HepG2 (cell line): ENCODE data around the gene ADAM15. TPM values are rescaled to one million over a fixed set of nuclear protein-coding genes. Genes with fewer than 3 reads are reported as not detected.

Experiments used
- ATAC-seq: fragments of 200-7000 bp; cut with Tn5 transposase; 3 replicates; pipeline ENCODE4 v1.9.1; 2020; ENCODE audit warnings: mild to moderate bottlenecking, moderate library complexity
- BruUV-seq: library from RNA; stranded (reverse); fragments of 400-500 nt; replicated peaks from 2 replicates; lab custom pipeline; 2021; lab: Mats Ljungman, UMichigan
- CTCF ChIA-PET: fragments of 300-600 bp; formaldehyde crosslinking; extraction: SDS; loops from one replicate; lab custom pipeline; 2021; ENCODE audit warnings: low total read pairs, inconsistent platforms, low intra/inter-chr PET ratio; lab: Yijun Ruan, JAX
- POLR2A ChIA-PET: fragments of 350-600 bp; sonication (Branson Sonifier 250); formaldehyde crosslinking; loops from one replicate; lab custom pipeline; 2020; ENCODE audit warnings: antibody characterized with exemption, inconsistent platforms; lab: Yijun Ruan, JAX
- DNase-seq: peaks from one replicate; pipeline ENCODE4 v3.0.0-alpha.2; 2015; ENCODE audit warnings: low spot score
- FAIRE-seq: peaks from 3 replicates; lab custom pipeline; 2011; peaks lifted over from hg19 to GRCh38; lab: Jason Lieb, UNC
- H2AFZ ChIP-seq: one replicate; pipeline ENCODE4 v1.6.1; 2011; ENCODE audit warnings: low read length, inconsistent platforms
- H3K27ac ChIP-seq: fragments of 300-600 bp; 3 replicates; pipeline ENCODE4 v1.8.0; 2011; ENCODE audit warnings: mixed run types, mild to moderate bottlenecking, mixed read lengths, low read length, inconsistent platforms; ENCODE audit not compliant: insufficient read depth; ENCODE audit errors: extremely low read length
- H3K27me3 ChIP-seq, 2 experiments: fragments of 200-600 bp in 1 of 2; 2 replicates in 1 of 2; 3 replicates in 1 of 2; pipeline versions ENCODE4 v1.6.0 to v1.8.0; 2011; ENCODE audit warnings: low read length in 2 of 2, mild to moderate bottlenecking in 2 of 2, moderate library complexity in 2 of 2, inconsistent platforms in 1 of 2; ENCODE audit not compliant: insufficient read depth in 2 of 2, control insufficient read depth in 1 of 2
- H3K36me3 ChIP-seq, 2 experiments: fragments of 200-600 bp in 1 of 2; replicated peaks in 1 of 2; 2 replicates in 1 of 2; 3 replicates in 1 of 2; pipeline versions ENCODE4 v1.5.1 to v1.8.0; 2011; ENCODE audit warnings: low read length in 2 of 2, inconsistent platforms in 1 of 2; ENCODE audit not compliant: insufficient read depth in 2 of 2, control insufficient read depth in 1 of 2
- H3K4me1 ChIP-seq: 2 replicates; pipeline ENCODE4 v1.5.1; 2012; ENCODE audit warnings: low read length, inconsistent platforms; ENCODE audit not compliant: insufficient read depth
- H3K4me2 ChIP-seq: 2 replicates; pipeline ENCODE4 v1.6.0; 2011; ENCODE audit warnings: low read depth, low read length, inconsistent platforms
- H3K4me3 ChIP-seq, 3 experiments: fragments of 200-600 bp in 1 of 3; sonication (generic), shearing (Covaris generic) in 1 of 3; replicated peaks in 1 of 3; 2 replicates each; pipeline ENCODE4 v1.5.1; 2011 to 2016; ENCODE audit warnings: low read length in 3 of 3, inconsistent platforms in 2 of 3, low read depth in 2 of 3, mild to moderate bottlenecking in 2 of 3, control low read depth in 1 of 3, mixed read lengths in 1 of 3; ENCODE audit not compliant: insufficient read depth in 1 of 3
- H3K79me2 ChIP-seq: one replicate; pipeline ENCODE4 v1.6.1; 2011; ENCODE audit warnings: low read length, inconsistent platforms; ENCODE audit not compliant: insufficient read depth
- H3K9ac ChIP-seq: 2 replicates; pipeline ENCODE4 v1.6.0; 2011; ENCODE audit warnings: mild to moderate bottlenecking, low read depth, low read length, inconsistent platforms; ENCODE audit not compliant: insufficient read depth
- H3K9me3 ChIP-seq: 2 replicates; pipeline ENCODE4 v1.5.1; 2012; ENCODE audit warnings: mild to moderate bottlenecking, low read length
- H4K20me1 ChIP-seq: 2 replicates; pipeline ENCODE4 v1.6.0; 2011; ENCODE audit warnings: inconsistent platforms, mild to moderate bottlenecking, low read length, moderate library complexity; ENCODE audit not compliant: insufficient read depth
- FOXA1 ChIP-seq, 2 experiments: fragments of 450-650 bp in 1 of 2; sonication (generic) in 1 of 2; formaldehyde crosslinking in 1 of 2; IDR thresholded peaks; 2 replicates each; pipeline versions ENCODE4 v1.4.0 to v1.6.1; 2016 to 2020; ENCODE audit warnings: missing genetic modification reagents in 1 of 2
- KDM4B ChIP-seq: sonication (generic); formaldehyde crosslinking; IDR thresholded peaks from 2 replicates; pipeline ENCODE4 v1.4.0; 2020; ENCODE audit warnings: missing genetic modification reagents
- NCOA2 ChIP-seq: sonication (generic); formaldehyde crosslinking; IDR thresholded peaks from 2 replicates; pipeline ENCODE4 v1.8.0; 2022; ENCODE audit warnings: inconsistent platforms
- RELA ChIP-seq: sonication (generic); formaldehyde crosslinking; IDR thresholded peaks from 2 replicates; pipeline ENCODE4 v1.4.0; 2020; ENCODE audit warnings: missing genetic modification reagents
- ZBTB20 ChIP-seq: sonication (generic); formaldehyde crosslinking; IDR thresholded peaks from 2 replicates; pipeline ENCODE4 v1.8.1; 2023; ENCODE audit warnings: missing genetic modification reagents, low read depth, mild to moderate bottlenecking, borderline replicate concordance
- ZNF543 ChIP-seq: sonication (generic); formaldehyde crosslinking; IDR thresholded peaks from 2 replicates; pipeline ENCODE4 v1.4.0; 2020; ENCODE audit warnings: mild to moderate bottlenecking, missing genetic modification reagents
- ZNF564 ChIP-seq: sonication (generic); formaldehyde crosslinking; IDR thresholded peaks from 2 replicates; pipeline ENCODE4 v1.8.1; 2023; ENCODE audit warnings: mild to moderate bottlenecking, missing genetic modification reagents
- ZNF660 ChIP-seq: sonication (generic); formaldehyde crosslinking; IDR thresholded peaks from 2 replicates; pipeline ENCODE4 v1.5.1; 2020; ENCODE audit warnings: mild to moderate bottlenecking, low read depth, missing genetic modification reagents, borderline replicate concordance
- ZNF883 ChIP-seq: sonication (generic); formaldehyde crosslinking; IDR thresholded peaks from 2 replicates; pipeline ENCODE4 v1.5.1; 2020; ENCODE audit warnings: mild to moderate bottlenecking, missing genetic modification reagents; ENCODE audit errors: not compliant biosample characterization
- WGBS: methylation state at CpG from one replicate; pipeline ENCODE4 v1.1.6; 2017; ENCODE audit warnings: low lambda C conversion rate; 5-methylcytosine and 5-hydroxymethylcytosine counted together
- in situ Hi-C: cut with HindIII; loops from 2 replicates; pipeline ENCODE4 v1.10.0; 2017; ENCODE audit warnings: low pct_unique_long_range_greater_than_20kb; ENCODE audit not compliant: extremely low pct_ligation_motif_present
- intact Hi-C: fragments of 100-400 bp; cut with micrococcal nuclease; formaldehyde crosslinking; loops from one replicate; pipeline ENCODE4 v1.10.0; 2022; ENCODE audit not compliant: unreplicated experiment
- polyA plus RNA-seq, 8 experiments: library from polyadenylated mRNA; depleted of rRNA in 3 of 8; stranded (reverse) in 7 of 8; unstranded in 1 of 8; fragments of >200 nt; fragmentation: Illumina TruSeq in 4 of 8; extraction: Trizol in 4 of 8; gene quantifications; 2 replicates each; pipeline versions ENCODE4 v1.2.1 to v1.2.3, GENCODE V29; 2011 to 2016; ENCODE audit warnings: low read depth in 4 of 8, missing spikeins in 1 of 8, mixed read lengths in 1 of 8; ENCODE audit not compliant: insufficient read depth in 1 of 8
- total RNA-seq, 5 experiments: library from RNA; depleted of rRNA; stranded (reverse); fragments of >200 nt; fragmentation: Illumina TruSeq; extraction: Trizol; gene quantifications; 2 replicates each; pipeline ENCODE4 v1.2.3, GENCODE V29; 2016; ENCODE audit warnings: low read depth in 1 of 5
- TF ChIP-seq, protein P1 (sequence below): sonication (generic); formaldehyde crosslinking; conservative IDR thresholded peaks from 2 replicates; pipeline ENCODE4 v1.4.0; 2020; ENCODE audit warnings: mild to moderate bottlenecking, missing genetic modification reagents, moderate library complexity
- TF ChIP-seq, protein P2 (sequence below): sonication (generic); formaldehyde crosslinking; IDR thresholded peaks from 2 replicates; pipeline ENCODE4 v1.8.0; 2022; ENCODE audit warnings: mild to moderate bottlenecking, missing genetic modification reagents, borderline replicate concordance
- TF ChIP-seq, protein P3 (sequence below): sonication (generic); formaldehyde crosslinking; IDR thresholded peaks from 2 replicates; pipeline ENCODE4 v1.4.0; 2020; ENCODE audit warnings: missing genetic modification reagents

ADAM15 gene
- total and polyA plus RNA-seq, 2 of the 13 experiments (the other 11 are each of a cell fraction or from before 2014, with no cell fraction given): 17.9 to 25.6 TPM

DNA sequence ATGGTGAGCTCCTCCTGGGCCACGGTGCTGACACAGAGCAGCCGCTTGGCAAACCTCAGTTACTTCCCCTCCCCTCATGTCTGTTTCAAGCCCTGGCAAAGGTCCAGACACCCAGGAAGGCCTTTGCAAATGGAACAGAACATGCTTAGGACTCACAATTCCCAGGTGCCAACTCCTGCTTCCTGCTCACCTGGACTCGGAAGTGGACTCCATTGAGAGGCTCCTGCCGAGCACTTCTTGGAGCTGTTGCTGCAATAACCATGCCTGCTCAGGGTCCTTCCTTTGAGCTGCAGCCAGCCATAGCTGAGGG lies 28.2 kb upstream of the ADAM15 start:
- intact Hi-C loops: no loop called here
- in situ Hi-C loops: no loop called here
- no TSS peak for BruUV-seq
- Histone ChIP-seq H3K36me3 (no peaks in the 10 kb centered on the region), H3K27me3 (no peaks in the 10 kb centered on the region), H3K27ac (no peak overlapping the region), H2AFZ (no peak overlapping the region), H4K20me1 (no peaks in the 10 kb centered on the region), H3K9ac (no peak overlapping the region; the same call in 1 of the 2 replicates), H3K79me2 (no peaks in the 10 kb centered on the region), H3K4me1 (peaks cover 64% of the 10 kb centered on the region), H3K9me3 (no peaks in the 10 kb centered on the region), H3K4me3 (peak overlapping the region in 1 of 3 experiments; percentile 30; a peak in 1 of 6 replicates), H3K4me2 (peak overlapping the region; percentile 65)
- ChIA-PET POLR2A (interaction anchor here (1.0 to 2.5 kb wide), 6 partner anchors 16 to 52 kb away, joined by 3 to 11 read pairs (median 4); partner anchors contain the start of gene SHC1), CTCF (no interaction called here)
- no peak for DNase-seq
- ATAC-seq: peak; percentile 58
- 0% methylated on average over 4 of the region's 4 CpGs for WGBS
- FAIRE-seq: peak; percentile 71
- TF ChIP-seq ZNF883 (CRISPR knock-in tag): no peak
- TF ChIP-seq, protein P1, sequence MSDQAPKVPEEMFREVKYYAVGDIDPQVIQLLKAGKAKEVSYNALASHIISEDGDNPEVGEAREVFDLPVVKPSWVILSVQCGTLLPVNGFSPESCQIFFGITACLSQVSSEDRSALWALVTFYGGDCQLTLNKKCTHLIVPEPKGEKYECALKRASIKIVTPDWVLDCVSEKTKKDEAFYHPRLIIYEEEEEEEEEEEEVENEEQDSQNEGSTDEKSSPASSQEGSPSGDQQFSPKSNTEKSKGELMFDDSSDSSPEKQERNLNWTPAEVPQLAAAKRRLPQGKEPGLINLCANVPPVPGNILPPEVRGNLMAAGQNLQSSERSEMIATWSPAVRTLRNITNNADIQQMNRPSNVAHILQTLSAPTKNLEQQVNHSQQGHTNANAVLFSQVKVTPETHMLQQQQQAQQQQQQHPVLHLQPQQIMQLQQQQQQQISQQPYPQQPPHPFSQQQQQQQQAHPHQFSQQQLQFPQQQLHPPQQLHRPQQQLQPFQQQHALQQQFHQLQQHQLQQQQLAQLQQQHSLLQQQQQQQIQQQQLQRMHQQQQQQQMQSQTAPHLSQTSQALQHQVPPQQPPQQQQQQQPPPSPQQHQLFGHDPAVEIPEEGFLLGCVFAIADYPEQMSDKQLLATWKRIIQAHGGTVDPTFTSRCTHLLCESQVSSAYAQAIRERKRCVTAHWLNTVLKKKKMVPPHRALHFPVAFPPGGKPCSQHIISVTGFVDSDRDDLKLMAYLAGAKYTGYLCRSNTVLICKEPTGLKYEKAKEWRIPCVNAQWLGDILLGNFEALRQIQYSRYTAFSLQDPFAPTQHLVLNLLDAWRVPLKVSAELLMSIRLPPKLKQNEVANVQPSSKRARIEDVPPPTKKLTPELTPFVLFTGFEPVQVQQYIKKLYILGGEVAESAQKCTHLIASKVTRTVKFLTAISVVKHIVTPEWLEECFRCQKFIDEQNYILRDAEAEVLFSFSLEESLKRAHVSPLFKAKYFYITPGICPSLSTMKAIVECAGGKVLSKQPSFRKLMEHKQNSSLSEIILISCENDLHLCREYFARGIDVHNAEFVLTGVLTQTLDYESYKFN (CRISPR knock-in tag): 0 out of 2 replicates have a peak, but pooled peaks have one; percentile 27
- TF ChIP-seq, protein P2, sequence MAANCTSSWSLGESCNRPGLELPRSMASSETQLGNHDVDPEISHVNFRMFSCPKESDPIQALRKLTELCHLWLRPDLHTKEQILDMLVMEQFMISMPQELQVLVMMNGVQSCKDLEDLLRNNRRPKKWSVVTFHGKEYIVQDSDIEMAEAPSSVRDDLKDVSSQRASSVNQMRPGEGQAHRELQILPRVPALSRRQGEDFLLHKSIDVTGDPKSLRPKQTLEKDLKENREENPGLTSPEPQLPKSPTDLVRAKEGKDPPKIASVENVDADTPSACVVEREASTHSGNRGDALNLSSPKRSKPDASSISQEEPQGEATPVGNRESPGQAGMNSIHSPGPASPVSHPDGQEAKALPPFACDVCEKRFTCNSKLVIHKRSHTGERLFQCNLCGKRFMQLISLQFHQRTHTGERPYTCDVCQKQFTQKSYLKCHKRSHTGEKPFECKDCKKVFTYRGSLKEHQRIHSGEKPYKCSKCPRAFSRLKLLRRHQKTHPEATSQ (CRISPR knock-in tag): no peak
- no peak for TF ChIP-seq ZNF660 (CRISPR knock-in tag)
- TF ChIP-seq RELA (CRISPR knock-in tag): no peak
- no peak for TF ChIP-seq NCOA2 (CRISPR knock-in tag)
- no peak for TF ChIP-seq ZNF564
- TF ChIP-seq ZNF543: no peak
- TF ChIP-seq ZBTB20 (CRISPR knock-in tag): no peak
- TF ChIP-seq FOXA1 (IDR thresholded peaks at IDR 0.05): no peak
- no peak for TF ChIP-seq FOXA1 (CRISPR knock-in tag; IDR thresholded peaks at IDR 0.05)
- TF ChIP-seq, protein P3, sequence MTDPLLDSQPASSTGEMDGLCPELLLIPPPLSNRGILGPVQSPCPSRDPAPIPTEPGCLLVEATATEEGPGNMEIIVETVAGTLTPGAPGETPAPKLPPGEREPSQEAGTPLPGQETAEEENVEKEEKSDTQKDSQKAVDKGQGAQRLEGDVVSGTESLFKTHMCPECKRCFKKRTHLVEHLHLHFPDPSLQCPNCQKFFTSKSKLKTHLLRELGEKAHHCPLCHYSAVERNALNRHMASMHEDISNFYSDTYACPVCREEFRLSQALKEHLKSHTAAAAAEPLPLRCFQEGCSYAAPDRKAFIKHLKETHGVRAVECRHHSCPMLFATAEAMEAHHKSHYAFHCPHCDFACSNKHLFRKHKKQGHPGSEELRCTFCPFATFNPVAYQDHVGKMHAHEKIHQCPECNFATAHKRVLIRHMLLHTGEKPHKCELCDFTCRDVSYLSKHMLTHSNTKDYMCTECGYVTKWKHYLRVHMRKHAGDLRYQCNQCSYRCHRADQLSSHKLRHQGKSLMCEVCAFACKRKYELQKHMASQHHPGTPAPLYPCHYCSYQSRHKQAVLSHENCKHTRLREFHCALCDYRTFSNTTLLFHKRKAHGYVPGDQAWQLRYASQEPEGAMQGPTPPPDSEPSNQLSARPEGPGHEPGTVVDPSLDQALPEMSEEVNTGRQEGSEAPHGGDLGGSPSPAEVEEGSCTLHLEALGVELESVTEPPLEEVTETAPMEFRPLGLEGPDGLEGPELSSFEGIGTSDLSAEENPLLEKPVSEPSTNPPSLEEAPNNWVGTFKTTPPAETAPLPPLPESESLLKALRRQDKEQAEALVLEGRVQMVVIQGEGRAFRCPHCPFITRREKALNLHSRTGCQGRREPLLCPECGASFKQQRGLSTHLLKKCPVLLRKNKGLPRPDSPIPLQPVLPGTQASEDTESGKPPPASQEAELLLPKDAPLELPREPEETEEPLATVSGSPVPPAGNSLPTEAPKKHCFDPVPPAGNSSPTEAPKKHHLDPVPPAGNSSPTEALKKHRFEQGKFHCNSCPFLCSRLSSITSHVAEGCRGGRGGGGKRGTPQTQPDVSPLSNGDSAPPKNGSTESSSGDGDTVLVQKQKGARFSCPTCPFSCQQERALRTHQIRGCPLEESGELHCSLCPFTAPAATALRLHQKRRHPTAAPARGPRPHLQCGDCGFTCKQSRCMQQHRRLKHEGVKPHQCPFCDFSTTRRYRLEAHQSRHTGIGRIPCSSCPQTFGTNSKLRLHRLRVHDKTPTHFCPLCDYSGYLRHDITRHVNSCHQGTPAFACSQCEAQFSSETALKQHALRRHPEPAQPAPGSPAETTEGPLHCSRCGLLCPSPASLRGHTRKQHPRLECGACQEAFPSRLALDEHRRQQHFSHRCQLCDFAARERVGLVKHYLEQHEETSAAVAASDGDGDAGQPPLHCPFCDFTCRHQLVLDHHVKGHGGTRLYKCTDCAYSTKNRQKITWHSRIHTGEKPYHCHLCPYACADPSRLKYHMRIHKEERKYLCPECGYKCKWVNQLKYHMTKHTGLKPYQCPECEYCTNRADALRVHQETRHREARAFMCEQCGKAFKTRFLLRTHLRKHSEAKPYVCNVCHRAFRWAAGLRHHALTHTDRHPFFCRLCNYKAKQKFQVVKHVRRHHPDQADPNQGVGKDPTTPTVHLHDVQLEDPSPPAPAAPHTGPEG (CRISPR knock-in tag): no peak
- TF ChIP-seq KDM4B (CRISPR knock-in tag): no peak
